GM10266 (cell line): Measurements from ENCODE around the gene GIMAP2.

Experiments used
- DNase-seq: peaks from one replicate; pipeline ENCODE4 v3.0.0; 2012; ENCODE audit errors: extremely low spot score
- TF ChIP-seq, protein P1 (sequence below): IDR thresholded peaks from 2 replicates; pipeline ENCODE4 v1.5.1; 2012; ENCODE audit warnings: mild to moderate bottlenecking, low read depth; ENCODE audit not compliant: control insufficient read depth, insufficient read depth; ENCODE audit errors: missing control alignments

The GIMAP2 gene

DNA sequence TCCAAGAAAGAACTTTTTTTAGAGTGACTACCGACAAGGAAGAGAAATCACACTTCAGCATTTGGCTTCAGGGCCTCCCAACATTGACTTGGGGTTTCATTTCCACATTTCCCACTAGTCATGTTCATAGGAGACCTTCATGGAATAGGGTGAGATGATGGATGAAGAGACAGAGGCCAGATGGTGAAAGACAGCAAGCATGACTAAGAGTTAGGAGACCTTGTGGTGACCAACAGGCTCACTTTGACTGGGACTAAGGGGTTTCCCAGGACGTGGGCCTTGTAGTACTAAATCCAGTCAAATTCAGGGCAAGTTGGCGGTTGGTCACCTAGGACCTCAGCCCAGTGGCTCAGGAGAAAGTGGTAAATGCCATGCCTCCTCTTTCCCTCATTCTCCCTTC is 48.7 kb downstream of the GIMAP2 start:
- TF ChIP-seq, protein P1, sequence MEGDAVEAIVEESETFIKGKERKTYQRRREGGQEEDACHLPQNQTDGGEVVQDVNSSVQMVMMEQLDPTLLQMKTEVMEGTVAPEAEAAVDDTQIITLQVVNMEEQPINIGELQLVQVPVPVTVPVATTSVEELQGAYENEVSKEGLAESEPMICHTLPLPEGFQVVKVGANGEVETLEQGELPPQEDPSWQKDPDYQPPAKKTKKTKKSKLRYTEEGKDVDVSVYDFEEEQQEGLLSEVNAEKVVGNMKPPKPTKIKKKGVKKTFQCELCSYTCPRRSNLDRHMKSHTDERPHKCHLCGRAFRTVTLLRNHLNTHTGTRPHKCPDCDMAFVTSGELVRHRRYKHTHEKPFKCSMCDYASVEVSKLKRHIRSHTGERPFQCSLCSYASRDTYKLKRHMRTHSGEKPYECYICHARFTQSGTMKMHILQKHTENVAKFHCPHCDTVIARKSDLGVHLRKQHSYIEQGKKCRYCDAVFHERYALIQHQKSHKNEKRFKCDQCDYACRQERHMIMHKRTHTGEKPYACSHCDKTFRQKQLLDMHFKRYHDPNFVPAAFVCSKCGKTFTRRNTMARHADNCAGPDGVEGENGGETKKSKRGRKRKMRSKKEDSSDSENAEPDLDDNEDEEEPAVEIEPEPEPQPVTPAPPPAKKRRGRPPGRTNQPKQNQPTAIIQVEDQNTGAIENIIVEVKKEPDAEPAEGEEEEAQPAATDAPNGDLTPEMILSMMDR = no peak
- DNase-seq = no peak

DNA sequence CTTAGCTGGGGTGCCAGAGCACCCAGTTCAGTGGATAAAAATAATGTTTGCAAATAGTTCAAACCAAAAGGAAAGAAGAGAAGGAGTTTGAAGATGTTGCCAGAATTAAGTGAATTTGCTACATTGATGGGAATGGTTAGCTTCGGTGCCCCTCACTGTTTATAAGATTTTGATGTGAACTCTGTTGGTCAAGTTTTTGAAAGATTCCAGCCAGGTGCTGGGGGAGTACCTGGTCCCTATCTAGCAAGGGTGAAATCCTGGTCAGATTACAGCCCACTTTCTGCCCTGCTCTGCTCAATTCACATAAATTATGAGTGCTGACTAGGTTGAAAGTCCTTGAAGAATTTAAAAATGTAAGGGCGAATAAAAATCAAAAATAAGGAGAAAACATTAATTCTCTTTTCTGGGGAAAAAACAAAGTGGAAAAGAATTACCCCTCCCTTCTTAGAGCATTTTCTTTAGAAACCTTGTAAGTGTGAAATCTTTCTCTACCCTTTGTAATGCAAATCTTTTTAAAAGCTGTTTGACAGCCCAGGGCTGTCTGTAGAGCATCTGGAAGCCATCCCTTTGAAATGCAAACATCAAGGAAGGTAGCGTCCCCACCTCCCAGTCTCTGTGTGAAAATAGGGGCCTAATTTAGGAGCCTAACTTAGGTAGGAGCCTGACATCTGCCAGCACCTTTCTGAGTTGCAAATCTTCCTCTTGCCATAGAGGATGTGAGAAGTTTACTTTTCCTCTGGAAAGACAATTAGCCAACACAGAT is 50.3 kb downstream of the GIMAP2 start:
- DNase-seq = no peak
- TF ChIP-seq, protein P1 = no peak

DNA sequence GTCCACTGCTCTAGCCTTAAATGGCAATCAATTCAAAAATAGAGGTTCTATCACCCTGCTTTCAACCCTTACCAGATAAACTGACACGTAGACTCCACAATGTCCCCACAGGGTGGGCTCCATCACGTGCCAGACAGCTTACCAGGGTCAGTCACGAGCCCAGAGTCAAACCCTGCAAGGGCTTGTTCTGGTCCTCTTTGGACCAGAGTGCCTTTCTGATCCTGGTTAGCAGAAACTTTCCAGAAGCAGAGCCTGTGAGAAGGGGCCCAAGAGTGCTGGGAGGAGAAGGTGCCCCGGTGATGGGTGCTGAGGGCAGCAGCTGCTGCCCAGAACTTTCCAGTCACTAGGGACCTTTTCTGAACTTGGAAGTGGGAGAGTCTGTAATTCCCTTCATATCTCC is 51.4 kb downstream of the GIMAP2 start:
- TF ChIP-seq, protein P1 = no peak
- DNase-seq = no peak

DNA sequence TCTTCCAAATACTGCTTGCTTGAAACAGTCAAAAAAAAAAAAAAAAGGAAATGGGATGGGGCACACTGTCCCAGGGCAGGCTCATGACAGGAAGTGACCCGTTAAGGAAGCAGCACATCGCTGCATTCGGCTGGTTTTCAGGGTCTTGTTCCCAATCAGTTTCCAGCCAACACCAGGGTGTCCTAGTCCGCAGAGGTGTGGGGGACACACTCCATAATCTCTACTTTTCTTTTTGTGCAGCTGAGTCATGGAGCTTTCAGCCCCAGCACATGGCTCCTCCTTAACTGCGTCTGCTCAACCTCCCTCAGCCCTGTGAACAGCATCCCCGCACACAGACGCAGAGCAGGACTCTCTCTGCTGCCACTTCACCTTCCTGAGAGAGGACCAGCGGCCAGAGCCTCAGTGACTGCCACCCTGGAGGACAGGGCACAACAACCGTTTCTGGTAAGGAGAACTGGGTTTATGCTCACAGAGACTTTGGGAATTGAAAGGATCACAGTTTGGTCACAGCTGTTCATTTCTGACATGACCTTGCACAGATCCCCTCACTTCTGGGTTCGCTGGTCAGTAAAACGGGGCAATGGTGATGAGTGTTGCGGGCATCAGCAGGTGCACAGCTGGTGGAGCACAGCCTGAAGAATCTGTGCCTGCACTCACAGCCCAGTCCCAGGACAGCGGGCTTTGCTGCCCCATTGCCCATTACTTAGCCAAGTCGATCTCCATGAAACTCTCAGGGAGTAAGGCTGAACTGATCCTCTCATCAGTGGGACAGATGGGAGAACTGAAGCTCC is 52.0 kb downstream of the GIMAP2 start, which contains the start of gene GIMAP5:
TSS of gene GIMAP5 (plus strand) at position 154 of the 791 bp plus-strand sequence. CDS start 3,467 bp downstream, outside the sequence.
- TF ChIP-seq, protein P1 = no peak
- no peak for DNase-seq

DNA sequence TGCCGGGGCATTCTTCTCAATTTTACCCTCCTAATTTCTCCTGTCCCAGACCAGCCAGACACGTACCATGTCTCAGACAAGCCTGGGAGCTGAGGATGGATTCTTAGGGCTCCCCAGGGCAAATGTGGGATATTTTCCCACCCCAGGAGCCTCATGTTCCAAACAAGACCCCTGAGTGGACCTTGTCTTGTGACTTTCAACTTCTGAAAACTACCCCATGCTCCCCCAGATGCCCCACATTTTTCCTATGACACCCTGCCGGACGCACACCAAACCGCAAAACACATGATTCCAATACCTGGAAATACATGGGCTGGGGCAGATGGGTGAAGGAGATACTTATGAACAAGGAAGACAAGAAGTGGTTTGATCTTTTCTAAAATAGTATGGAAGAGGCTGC is 52.6 kb downstream of the GIMAP2 start:
- no peak for DNase-seq
- TF ChIP-seq, protein P1 = no peak

DNA sequence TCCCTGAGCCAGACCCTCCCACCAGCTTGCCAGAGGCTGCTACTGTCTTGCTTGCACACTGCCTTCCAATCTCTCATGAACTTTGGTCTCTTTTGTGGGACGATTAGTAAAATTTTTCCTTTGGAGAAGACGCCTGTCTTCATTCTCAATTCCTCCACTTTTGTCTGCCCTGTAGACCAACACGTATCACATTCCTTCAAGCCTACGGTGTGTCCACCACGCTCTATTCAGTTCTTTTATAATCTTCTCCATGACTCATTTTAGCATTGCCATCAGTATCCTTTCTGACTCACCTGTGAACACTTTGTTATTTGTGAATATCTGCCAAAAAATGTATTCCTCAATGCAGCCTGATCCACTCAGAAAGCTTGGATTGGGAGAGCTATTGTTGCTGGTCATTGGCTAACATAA is 53.1 kb downstream of the GIMAP2 start:
- no peak for DNase-seq
- TF ChIP-seq, protein P1 = no peak

DNA sequence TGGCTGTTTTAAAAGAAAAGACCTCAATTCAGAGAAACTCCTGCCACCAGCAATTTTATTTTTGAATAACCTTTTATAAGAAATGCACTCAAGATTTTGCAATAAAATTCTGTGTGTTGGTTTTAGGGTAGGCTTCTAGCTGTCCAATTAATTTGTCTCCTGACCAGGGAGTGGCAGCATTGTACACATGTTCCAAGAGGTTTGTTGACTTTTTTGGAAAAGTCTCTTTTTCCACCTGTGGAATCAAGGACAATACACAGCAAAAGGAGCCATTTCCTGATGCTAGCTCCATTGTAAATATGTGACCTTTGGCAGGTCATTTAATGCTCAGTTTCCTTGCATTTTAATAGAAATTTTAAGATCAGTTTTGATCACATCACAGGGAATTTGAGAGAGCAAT is 53.5 kb downstream of the GIMAP2 start:
- TF ChIP-seq, protein P1 = peak; percentile 28

More for the DNA sequence above, 53.5 kb downstream of the GIMAP2 start:
- no peak for DNase-seq
